Endodermal cell (in vitro differentiated cells): ENCODE data around the gene NLRP11. TPM values are rescaled to one million over a fixed set of nuclear protein-coding genes. Genes with fewer than 3 reads are reported as not detected.

Experiments
- DNase-seq: peaks from one replicate; pipeline ENCODE4 v3.0.0-alpha.2; 2017
- H3K27ac ChIP-seq: 2 replicates; pipeline ENCODE4 v1.5.1; 2013; ENCODE audit warnings: mild to moderate bottlenecking, low read depth, low read length, moderate library complexity
- H3K27me3 ChIP-seq: 2 replicates; pipeline ENCODE4 v1.6.1; 2013; ENCODE audit warnings: mild to moderate bottlenecking, low read length, moderate library complexity; ENCODE audit not compliant: insufficient read depth, control insufficient read depth, poor library complexity, severe bottlenecking
- H3K36me3 ChIP-seq: 2 replicates; pipeline ENCODE4 v1.7.0; 2013; ENCODE audit warnings: mild to moderate bottlenecking, low read length, moderate library complexity; ENCODE audit not compliant: control insufficient read depth, insufficient read depth
- H3K4me1 ChIP-seq: one replicate; pipeline ENCODE4 v1.7.0; 2013; ENCODE audit warnings: low read length; ENCODE audit not compliant: control insufficient read depth, insufficient read depth
- H3K4me3 ChIP-seq: 2 replicates; pipeline ENCODE4 v1.5.1; 2013; ENCODE audit warnings: mild to moderate bottlenecking, low read length, moderate library complexity
- H3K9ac ChIP-seq: 2 replicates; pipeline ENCODE4 v1.6.1; 2013; ENCODE audit warnings: mild to moderate bottlenecking, low read length, moderate library complexity; ENCODE audit not compliant: poor library complexity, severe bottlenecking; ENCODE audit errors: extremely low read depth
- H3K9me3 ChIP-seq: 2 replicates; pipeline ENCODE4 v1.6.1; 2013; ENCODE audit warnings: mild to moderate bottlenecking, low read length, moderate library complexity; ENCODE audit not compliant: control insufficient read depth
- H3K27ac Mint-ChIP-seq: 2 replicates; pipeline ENCODE4 v1.8.0; 2020; ENCODE audit warnings: mixed read lengths
- H3K27me3 Mint-ChIP-seq: 2 replicates; pipeline ENCODE4 v1.8.0; 2021; ENCODE audit warnings: mild to moderate bottlenecking, mixed read lengths; ENCODE audit not compliant: insufficient read depth
- H3K36me3 Mint-ChIP-seq: 2 replicates; pipeline ENCODE4 v1.8.0; 2020; ENCODE audit warnings: low read depth, mixed read lengths
- H3K4me1 Mint-ChIP-seq: 2 replicates; pipeline ENCODE4 v1.8.0; 2020; ENCODE audit warnings: mixed read lengths
- H3K4me3 Mint-ChIP-seq: 2 replicates; pipeline ENCODE4 v1.8.0; 2020; ENCODE audit warnings: mild to moderate bottlenecking, moderate library complexity, mixed read lengths
- H3K9me3 Mint-ChIP-seq: 2 replicates; pipeline ENCODE4 v1.8.0; 2020; ENCODE audit warnings: mild to moderate bottlenecking, mixed read lengths
- CTCF ChIP-seq: fragments of 200-600 bp; sonication (generic); conservative IDR thresholded peaks from 2 replicates; pipeline ENCODE4 v1.5.0; 2021; ENCODE audit warnings: antibody characterized with exemption, mild to moderate bottlenecking
- WGBS, 2 experiments: methylation state at CpG; one replicate each; pipeline versions ENCODE4 v1.1.5 to v1.1.7; 2013; ENCODE audit warnings: missing lambda C conversion rate in 2 of 2, mixed read lengths in 1 of 2; ENCODE audit not compliant: insufficient coverage in 1 of 2, insufficient read length in 1 of 2; 5-methylcytosine and 5-hydroxymethylcytosine counted together
- total RNA-seq, 2 donors: library from RNA; stranded (reverse); fragmentation: NEBNext Ultra II Directional in 1 of 2; extraction: Animal tissue kit (Norgen Biotek cat#: 25700) in 1 of 2; gene quantifications; 2 replicates in 1 of 2; 3 replicates in 1 of 2; pipeline ENCODE4 v1.2.1, GENCODE V29; 2021

The NLRP11 gene
- total RNA-seq, 2 donors from 2014 or later, result not detected

GRCh38 chr19:55820037-55820436, 11.8 kb downstream of the NLRP11 start:
- H3K9ac ChIP-seq, result no peak overlapping the region
- TF ChIP-seq CTCF, result no peak
- no peak overlapping the region for H3K27ac ChIP-seq
- no peaks in the 10 kb centered on the region for H3K36me3 ChIP-seq
- no peak for DNase-seq
- H3K4me1 Mint-ChIP-seq, result no peaks in the 10 kb centered on the region
- H3K4me3 ChIP-seq, result no peak overlapping the region
- 67 to 70% methylated on average over 3 of the region's 3 CpGs for WGBS, 2 experiments
- no peak overlapping the region for H3K4me3 Mint-ChIP-seq
- no peaks in the 10 kb centered on the region for H3K4me1 ChIP-seq
- H3K9me3 Mint-ChIP-seq, result peaks cover 72% of the 10 kb centered on the region
- no peaks in the 10 kb centered on the region for H3K27me3 Mint-ChIP-seq
- H3K36me3 Mint-ChIP-seq, result no peaks in the 10 kb centered on the region
- peaks cover 65% of the 10 kb centered on the region for H3K9me3 ChIP-seq
- H3K27me3 ChIP-seq, result no peaks in the 10 kb centered on the region
- no peak overlapping the region for H3K27ac Mint-ChIP-seq

- Mint-ChIP-seq H3K4me1 (no peaks in the 10 kb centered on the region), H3K27ac (no peak overlapping the region), H3K36me3 (no peaks in the 10 kb centered on the region), H3K9me3 (peaks cover 98% of the 10 kb centered on the region), H3K4me3 (no peak overlapping the region), H3K27me3 (no peaks in the 10 kb centered on the region)
- no peak overlapping the region for H3K4me3 ChIP-seq
- no peak for DNase-seq
- no peaks in the 10 kb centered on the region for H3K27me3 ChIP-seq
- H3K4me1 ChIP-seq, result no peaks in the 10 kb centered on the region
- 77% methylated on average over 5 of the region's 5 CpGs; no CpG with 5 or more reads in 1 of the 2 experiments for WGBS, 2 experiments
- H3K9me3 ChIP-seq, result peaks cover 85% of the 10 kb centered on the region
- no peak for TF ChIP-seq CTCF
- H3K9ac ChIP-seq, result no peak overlapping the region
- H3K36me3 ChIP-seq, result no peaks in the 10 kb centered on the region
- no peak overlapping the region for H3K27ac ChIP-seq
These were observed 17.9 kb downstream of the NLRP11 start for GRCh38 chr19:55813906-55814305.

- no peak overlapping the region for H3K4me3 Mint-ChIP-seq
- H3K27me3 ChIP-seq, result no peaks in the 10 kb centered on the region
- WGBS, 2 experiments, result 20 to 45% methylated on average over 4 to 7 of the region's 7 CpGs
- H3K36me3 ChIP-seq, result no peaks in the 10 kb centered on the region
- no peaks in the 10 kb centered on the region for H3K4me1 ChIP-seq
- H3K4me3 ChIP-seq, result no peak overlapping the region
- peaks cover 83% of the 10 kb centered on the region for H3K9me3 ChIP-seq
- H3K9ac ChIP-seq, result no peak overlapping the region
- H3K4me1 Mint-ChIP-seq, result no peaks in the 10 kb centered on the region
- DNase-seq, result no peak
- H3K9me3 Mint-ChIP-seq, result peaks cover 97% of the 10 kb centered on the region
- TF ChIP-seq CTCF, result no peak
- H3K27ac Mint-ChIP-seq, result no peak overlapping the region
- H3K36me3 Mint-ChIP-seq, result no peaks in the 10 kb centered on the region
- H3K27me3 Mint-ChIP-seq, result no peaks in the 10 kb centered on the region
- H3K27ac ChIP-seq, result no peak overlapping the region
These were observed 19.4 kb downstream of the NLRP11 start for GRCh38 chr19:55812449-55812848.
